ENCODE results near the gene SHMT2. TPM values are rescaled to one million over a fixed set of nuclear protein-coding genes. Genes with fewer than 3 reads are reported as not detected.

The SHMT2 gene
- total and polyA plus RNA-seq, 2 of the 13 experiments (the other 11 are each of a cell fraction or from before 2014, with no cell fraction given): 181 to 393 TPM

- ChIA-PET CTCF (ENCODE audit: low intra/inter-chr PET ratio, low total read pairs) (interaction anchor here (8.7 kb wide), 1 partner anchor 12 kb away, joined by 87 read pairs; a partner anchor contains a TSS), POLR2A (interaction anchor here (1.5 to 1.7 kb wide), 2 partner anchors 10 to 100 kb away, joined by 5 to 6 read pairs; partner anchors contain the start of gene LRP1)
- H4K20me1 ChIP-seq (ENCODE audit: insufficient read depth, low read length): peaks cover 4% of the 10 kb centered on the region; the same call in 1 of the 2 replicates
- intact Hi-C loops (cut with micrococcal nuclease; ENCODE audit: unreplicated experiment): no loop called here
- no peaks in the 10 kb centered on the region for H3K9me3 ChIP-seq (ENCODE audit: low read length)
- no peak overlapping the region for H3K4me3 ChIP-seq (replicated peaks in 1 of 3; ENCODE audit: insufficient read depth in 1 of 3, low read depth in 2 of 3, low read length in 3 of 3)
- DNase-seq (ENCODE audit: low spot score): no peak
- in situ Hi-C loops (cut with HindIII; ENCODE audit: extremely low pct_ligation_motif_present, low pct_unique_long_range_greater_than_20kb): no loop called here
- H3K27me3 ChIP-seq (ENCODE audit: control insufficient read depth in 1 of 2, insufficient read depth in 2 of 2, low read length in 2 of 2): peaks cover 3 to 41% of the 10 kb centered on the region in 2 experiments; a peak in 4 of 5 replicates
- FAIRE-seq: no peak
- no peak overlapping the region for H2AFZ ChIP-seq (ENCODE audit: low read length)
- peaks cover 33% of the 10 kb centered on the region for H3K79me2 ChIP-seq (ENCODE audit: insufficient read depth, low read length)
- 74% methylated on average over 7 of the region's 8 CpGs for WGBS (ENCODE audit: low lambda C conversion rate)
- peaks cover 78% of the 10 kb centered on the region for H3K4me1 ChIP-seq (ENCODE audit: insufficient read depth, low read length)
- no peak overlapping the region for H3K9ac ChIP-seq (ENCODE audit: insufficient read depth, low read depth, low read length)
- H3K4me2 ChIP-seq (ENCODE audit: low read depth, low read length): peak overlapping the region; percentile 29; the same call in 1 of the 2 replicates
- no peak for ATAC-seq
- no peak overlapping the region for H3K27ac ChIP-seq (ENCODE audit: extremely low read length, insufficient read depth, low read length)
- H3K36me3 ChIP-seq (replicated peaks in 1 of 2; ENCODE audit: control insufficient read depth in 1 of 2, insufficient read depth in 2 of 2, low read length in 2 of 2): peaks cover 8 to 13% of the 10 kb centered on the region in 2 experiments; a peak in 4 of 5 replicates
- no TSS peak for BruUV-seq (replicated peaks)
- TF ChIP-seq ZHX1 (CRISPR knock-in tag; IDR thresholded peaks at IDR 0.05; ENCODE audit: low read depth) (no peak), IRF9 (CRISPR knock-in tag; IDR thresholded peaks at IDR 0.05; ENCODE audit: borderline replicate concordance) (no peak), AGO2 (optimal IDR thresholded peaks at IDR 0.05; ENCODE audit: low read depth, low read length) (no peak), DZIP1 (CRISPR knock-in tag; IDR thresholded peaks at IDR 0.05) (no peak), ZNF136 (CRISPR knock-in tag; IDR thresholded peaks at IDR 0.05; ENCODE audit: low read depth) (no peak), ZNF605 (CRISPR knock-in tag; IDR thresholded peaks at IDR 0.05) (no peak), MYPOP (CRISPR knock-in tag; IDR thresholded peaks at IDR 0.05) (no peak), KAT8 (CRISPR knock-in tag; IDR thresholded peaks at IDR 0.05) (no peak), ZMAT5 (CRISPR knock-in tag; IDR thresholded peaks at IDR 0.05; ENCODE audit: borderline replicate concordance, low read depth) (no peak), ZNF180 (CRISPR knock-in tag; IDR thresholded peaks at IDR 0.05; ENCODE audit: borderline replicate concordance, low read depth) (no peak), GTF2F1 (IDR thresholded peaks at IDR 0.05; ENCODE audit: low read length) (no peak), ZGPAT (CRISPR knock-in tag; IDR thresholded peaks at IDR 0.05) (no peak), ZSCAN22 (CRISPR knock-in tag; IDR thresholded peaks at IDR 0.05) (no peak)
These were observed 2.0 kb upstream of the SHMT2 start for GRCh38 chr12:57227315-57228115.

All from HepG2 (cell line).